GM12801 (cell line): Measurements from ENCODE around the gene DGKK.

ENCODE experiments used
- CTCF ChIP-seq: IDR thresholded peaks from one replicate; pipeline ENCODE4 v1.5.1; 2011; ENCODE audit warnings: control low read depth; ENCODE audit not compliant: insufficient read length; ENCODE audit errors: extremely low read depth

Gene DGKK, protein sequence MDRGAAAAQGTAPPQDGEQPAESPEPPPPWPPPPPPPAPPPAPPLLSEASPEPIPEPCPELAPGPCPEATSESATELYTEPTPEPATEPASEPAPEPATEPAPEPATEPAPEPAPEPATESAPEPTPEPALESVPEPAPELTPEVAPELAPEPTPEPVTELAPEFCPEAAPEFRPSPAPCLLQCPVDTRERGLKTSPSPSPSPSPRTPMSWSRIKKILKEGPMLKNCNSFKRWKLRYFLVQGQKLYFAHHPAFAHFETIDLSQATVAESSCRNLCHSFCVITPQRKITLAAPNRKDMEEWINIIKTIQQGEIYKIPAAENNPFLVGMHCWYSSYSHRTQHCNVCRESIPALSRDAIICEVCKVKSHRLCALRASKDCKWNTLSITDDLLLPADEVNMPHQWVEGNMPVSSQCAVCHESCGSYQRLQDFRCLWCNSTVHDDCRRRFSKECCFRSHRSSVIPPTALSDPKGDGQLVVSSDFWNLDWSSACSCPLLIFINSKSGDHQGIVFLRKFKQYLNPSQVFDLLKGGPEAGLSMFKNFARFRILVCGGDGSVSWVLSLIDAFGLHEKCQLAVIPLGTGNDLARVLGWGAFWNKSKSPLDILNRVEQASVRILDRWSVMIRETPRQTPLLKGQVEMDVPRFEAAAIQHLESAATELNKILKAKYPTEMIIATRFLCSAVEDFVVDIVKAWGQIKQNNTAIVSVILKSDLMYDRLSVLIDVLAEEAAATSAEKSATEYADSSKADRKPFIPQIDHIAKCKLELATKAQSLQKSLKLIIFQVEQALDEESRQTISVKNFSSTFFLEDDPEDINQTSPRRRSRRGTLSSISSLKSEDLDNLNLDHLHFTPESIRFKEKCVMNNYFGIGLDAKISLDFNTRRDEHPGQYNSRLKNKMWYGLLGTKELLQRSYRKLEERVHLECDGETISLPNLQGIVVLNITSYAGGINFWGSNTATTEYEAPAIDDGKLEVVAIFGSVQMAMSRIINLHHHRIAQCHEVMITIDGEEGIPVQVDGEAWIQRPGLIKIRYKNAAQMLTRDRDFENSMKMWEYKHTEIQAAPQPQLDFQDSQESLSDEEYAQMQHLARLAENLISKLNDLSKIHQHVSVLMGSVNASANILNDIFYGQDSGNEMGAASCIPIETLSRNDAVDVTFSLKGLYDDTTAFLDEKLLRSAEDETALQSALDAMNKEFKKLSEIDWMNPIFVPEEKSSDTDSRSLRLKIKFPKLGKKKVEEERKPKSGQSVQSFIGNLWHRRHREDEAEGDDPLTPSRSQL

DNA sequence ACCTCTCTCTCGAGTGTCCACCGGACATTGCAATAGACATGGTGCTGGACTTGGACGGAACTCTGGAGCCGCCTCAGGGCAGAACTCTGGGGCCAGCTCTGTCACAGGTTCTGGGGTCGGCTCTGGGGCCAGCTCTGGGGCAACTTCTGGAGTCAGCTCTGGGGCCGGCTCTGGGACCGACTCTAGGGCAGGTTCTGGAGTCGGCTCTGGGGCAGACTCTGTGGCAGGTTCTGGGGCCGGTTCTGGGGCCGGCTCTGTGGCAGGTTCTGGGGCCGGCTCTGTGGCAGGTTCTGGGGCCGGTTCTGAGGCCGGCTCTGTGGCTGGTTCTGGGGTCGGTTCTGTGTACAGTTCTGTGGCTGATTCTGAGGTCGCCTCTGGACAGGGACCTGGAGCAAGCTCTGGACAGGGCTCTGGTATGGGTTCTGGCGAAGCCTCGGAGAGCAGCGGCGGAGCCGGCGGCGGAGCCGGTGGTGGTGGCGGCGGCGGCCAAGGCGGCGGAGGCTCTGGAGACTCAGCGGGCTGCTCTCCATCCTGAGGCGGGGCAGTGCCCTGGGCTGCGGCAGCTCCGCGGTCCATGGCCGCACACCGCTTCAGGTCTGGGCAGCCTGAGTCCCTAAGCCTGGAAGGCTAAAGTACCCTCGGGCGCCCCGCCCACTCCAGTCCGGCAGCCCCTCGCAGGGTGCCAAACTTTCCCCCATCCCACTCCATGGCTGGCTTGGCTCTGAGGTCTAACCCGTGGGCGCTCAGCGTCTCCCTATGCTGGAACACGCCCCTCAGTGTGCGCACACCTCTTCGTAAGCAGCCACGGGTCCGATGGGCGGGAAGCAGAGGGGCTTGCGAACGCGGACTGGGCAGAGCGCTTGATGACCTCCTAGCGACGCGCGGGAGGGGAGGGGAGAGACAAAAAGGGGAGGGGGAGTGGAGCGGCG lies at the start of gene DGKK:
DGKK (minus strand) TSS at position 723 of the 929 bp plus-strand sequence; CDS start at position 576, 147 bp downstream.
- TF ChIP-seq CTCF = no peak

- TF ChIP-seq CTCF = no peak
Measured at GRCh38 chrX:50514811-50515210, 44.2 kb upstream of the DGKK start.

GRCh38 chrX:50497114-50497513 lies 26.5 kb upstream of the DGKK start:
- no peak for TF ChIP-seq CTCF

DNA sequence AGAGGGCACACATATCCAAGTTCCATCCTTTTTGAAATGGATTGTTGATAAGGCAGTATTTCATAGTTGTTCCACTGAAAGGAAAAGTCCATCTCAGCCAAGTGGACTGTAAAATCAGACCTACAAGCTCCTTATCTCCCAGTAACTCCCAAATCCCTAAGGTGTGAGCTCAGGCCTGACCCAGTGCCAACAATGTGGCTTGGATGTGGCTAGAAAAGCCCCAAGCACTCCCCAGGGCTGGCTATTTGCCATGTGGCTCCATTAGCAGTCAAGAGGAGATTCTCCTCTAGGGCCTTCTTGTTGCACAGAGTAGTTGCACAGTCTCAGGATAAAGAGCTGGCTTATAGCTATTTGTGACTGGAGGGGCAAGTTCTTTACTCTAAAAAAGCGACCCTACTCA lies 25.0 kb upstream of the DGKK start:
- no peak for TF ChIP-seq CTCF

DNA sequence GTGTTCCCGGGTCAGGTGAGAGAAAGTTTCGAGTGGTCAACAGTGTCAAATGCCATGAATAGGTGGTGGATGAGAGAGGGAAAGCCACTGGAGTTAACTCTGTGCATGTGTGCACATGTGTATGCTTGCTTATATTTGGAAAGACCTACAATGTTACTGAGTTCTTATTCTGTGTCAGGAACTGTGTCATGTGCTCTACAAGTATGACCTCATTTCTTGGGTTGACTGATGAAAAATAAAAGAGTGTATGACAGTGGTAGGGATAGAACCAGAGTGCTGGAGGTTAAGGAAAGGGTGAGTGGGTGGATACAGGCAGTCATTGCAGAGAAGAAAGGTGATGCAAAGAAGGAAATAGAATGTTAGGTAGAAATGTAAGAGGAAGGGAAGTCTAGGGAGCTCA lies 22.1 kb upstream of the DGKK start:
- no peak for TF ChIP-seq CTCF

GRCh38 chrX:50484662-50485061 lies 14.0 kb upstream of the DGKK start:
- TF ChIP-seq CTCF = no peak
